Measurements from ENCODE around the gene NME9. TPM values are rescaled to one million over a fixed set of nuclear protein-coding genes. Genes with fewer than 3 reads are reported as not detected.

NME9 gene
- total and polyA plus RNA-seq, 2 donors (not counting 1 experiment from before 2014, with no cell fraction given), result not detected

- no peak for TF ChIP-seq EZH2 (IDR thresholded peaks at IDR 0.05; ENCODE audit: low read length, missing control alignments)
- no peak for TF ChIP-seq CTCF (conservative IDR thresholded peaks at IDR 0.05 in 1 of 2, IDR thresholded peaks at IDR 0.05 in 1 of 2; ENCODE audit: low read depth in 1 of 2, low read length in 2 of 2)
- Histone ChIP-seq H3K4me1 (ENCODE audit: control insufficient read depth, extremely low read depth, insufficient read depth, low read length) (no peaks in the 10 kb centered on the region), H2AFZ (ENCODE audit: low read length) (no peak overlapping the region), H3K9ac (ENCODE audit: insufficient read depth, low read length) (no peak overlapping the region), H3K4me2 (ENCODE audit: extremely low read depth, insufficient read depth, low read length) (no peak overlapping the region), H3K27me3 (ENCODE audit: control insufficient read depth, insufficient read depth, low read length) (no peaks in the 10 kb centered on the region), H3K9me3 (ENCODE audit: control insufficient read depth, insufficient read depth, low read depth, low read length) (no peaks in the 10 kb centered on the region), H3K79me2 (ENCODE audit: control insufficient read depth, insufficient read depth, low read length) (no peaks in the 10 kb centered on the region), H4K20me1 (ENCODE audit: control insufficient read depth, extremely low read depth, insufficient read depth, low read length) (peaks cover 1% of the 10 kb centered on the region), H3K36me3 (ENCODE audit: control insufficient read depth, insufficient read depth, low read length) (no peaks in the 10 kb centered on the region), H3K27ac (ENCODE audit: insufficient read depth, low read length) (no peak overlapping the region), H3K4me3 (replicated peaks in 1 of 4; ENCODE audit: control extremely low read depth in 1 of 4, insufficient read depth in 1 of 4, low read depth in 3 of 4, low read length in 4 of 4) (no peak overlapping the region)
- peak in 1 of 2 donors; percentile 16 for DNase-seq (ENCODE audit: low read depth in 2 of 2)
Observed at GRCh38 chr3:138359148-138359918, 29.7 kb upstream of the NME9 start.

DNA sequence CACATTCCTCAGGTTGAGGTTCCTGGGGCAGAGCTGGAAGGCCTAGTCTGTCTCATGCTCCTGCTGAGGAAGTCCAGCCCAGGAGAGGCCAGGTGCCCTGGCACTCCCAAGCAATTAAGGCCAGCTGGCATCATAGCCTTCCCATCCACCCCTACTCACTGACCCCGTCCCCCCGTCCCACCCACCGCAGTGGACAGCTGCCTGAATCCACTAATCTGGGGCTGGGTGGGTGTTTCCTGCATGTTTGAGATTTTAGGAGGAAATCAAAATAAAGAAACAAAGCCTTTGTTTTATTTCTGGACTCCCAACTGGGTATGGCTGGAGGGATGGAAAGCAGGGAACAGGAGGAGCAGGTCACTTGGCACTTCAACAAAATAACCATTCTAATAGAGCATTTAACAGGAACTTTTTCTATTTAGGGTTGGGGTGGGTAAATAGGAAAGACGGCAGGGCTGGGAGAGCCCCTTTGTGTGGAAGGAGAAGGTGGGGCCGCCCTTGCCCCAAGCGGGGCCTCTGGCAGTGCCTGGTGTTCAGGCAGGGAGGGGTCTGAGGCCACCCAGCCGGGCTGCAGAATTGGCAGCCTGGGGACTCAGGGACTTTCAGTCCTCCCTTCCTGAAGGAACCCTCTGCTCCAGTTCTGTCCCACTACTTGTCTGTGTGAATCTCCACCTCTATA is 27.2 kb upstream of the NME9 start:
- H3K36me3 ChIP-seq (ENCODE audit: control insufficient read depth, insufficient read depth, low read length), result no peaks in the 10 kb centered on the region
- H4K20me1 ChIP-seq (ENCODE audit: control insufficient read depth, extremely low read depth, insufficient read depth, low read length), result no peaks in the 10 kb centered on the region
- no peaks in the 10 kb centered on the region for H3K4me1 ChIP-seq (ENCODE audit: control insufficient read depth, extremely low read depth, insufficient read depth, low read length)
- no peaks in the 10 kb centered on the region for H3K79me2 ChIP-seq (ENCODE audit: control insufficient read depth, insufficient read depth, low read length)
- H3K9me3 ChIP-seq (ENCODE audit: control insufficient read depth, insufficient read depth, low read depth, low read length), result no peaks in the 10 kb centered on the region
- H3K27me3 ChIP-seq (ENCODE audit: control insufficient read depth, insufficient read depth, low read length), result no peaks in the 10 kb centered on the region
- H3K4me2 ChIP-seq (ENCODE audit: extremely low read depth, insufficient read depth, low read length), result no peak overlapping the region
- H2AFZ ChIP-seq (ENCODE audit: low read length), result no peak overlapping the region
- no peak overlapping the region for H3K4me3 ChIP-seq (replicated peaks in 1 of 4; ENCODE audit: control extremely low read depth in 1 of 4, insufficient read depth in 1 of 4, low read depth in 3 of 4, low read length in 4 of 4)
- peak in 1 of 2 donors; percentile 17 for DNase-seq (ENCODE audit: low read depth in 2 of 2)
- H3K27ac ChIP-seq (ENCODE audit: insufficient read depth, low read length), result no peak overlapping the region
- H3K9ac ChIP-seq (ENCODE audit: insufficient read depth, low read length), result no peak overlapping the region
- TF ChIP-seq CTCF (conservative IDR thresholded peaks at IDR 0.05 in 1 of 2, IDR thresholded peaks at IDR 0.05 in 1 of 2; ENCODE audit: low read depth in 1 of 2, low read length in 2 of 2), result no peak
- no peak for TF ChIP-seq EZH2 (IDR thresholded peaks at IDR 0.05; ENCODE audit: low read length, missing control alignments)

GRCh38 chr3:138355071-138355470 is 25.4 kb upstream of the NME9 start:
- no peaks in the 10 kb centered on the region for H3K27me3 ChIP-seq (ENCODE audit: control insufficient read depth, insufficient read depth, low read length)
- H4K20me1 ChIP-seq (ENCODE audit: control insufficient read depth, extremely low read depth, insufficient read depth, low read length), result no peaks in the 10 kb centered on the region
- no peak for DNase-seq (ENCODE audit: low read depth in 2 of 2)
- no peak overlapping the region for H3K4me2 ChIP-seq (ENCODE audit: extremely low read depth, insufficient read depth, low read length)
- H3K27ac ChIP-seq (ENCODE audit: insufficient read depth, low read length), result no peak overlapping the region
- TF ChIP-seq EZH2 (IDR thresholded peaks at IDR 0.05; ENCODE audit: low read length, missing control alignments), result no peak
- no peak for TF ChIP-seq CTCF (conservative IDR thresholded peaks at IDR 0.05 in 1 of 2, IDR thresholded peaks at IDR 0.05 in 1 of 2; ENCODE audit: low read depth in 1 of 2, low read length in 2 of 2)
- no peaks in the 10 kb centered on the region for H3K9me3 ChIP-seq (ENCODE audit: control insufficient read depth, insufficient read depth, low read depth, low read length)
- no peak overlapping the region for H2AFZ ChIP-seq (ENCODE audit: low read length)
- H3K9ac ChIP-seq (ENCODE audit: insufficient read depth, low read length), result no peak overlapping the region
- H3K36me3 ChIP-seq (ENCODE audit: control insufficient read depth, insufficient read depth, low read length), result no peaks in the 10 kb centered on the region
- H3K4me3 ChIP-seq (replicated peaks in 1 of 4; ENCODE audit: control extremely low read depth in 1 of 4, insufficient read depth in 1 of 4, low read depth in 3 of 4, low read length in 4 of 4), result no peak overlapping the region
- peaks cover 3% of the 10 kb centered on the region for H3K4me1 ChIP-seq (ENCODE audit: control insufficient read depth, extremely low read depth, insufficient read depth, low read length)
- no peaks in the 10 kb centered on the region for H3K79me2 ChIP-seq (ENCODE audit: control insufficient read depth, insufficient read depth, low read length)
